T-helper 1 cell treated with Interleukin-12 subunit alpha and Interleukin-12 subunit beta and Interleukin-4 antibody, amounts not matched to agents 30 μg/mL and 1 μg/mL, for 36 hours (primary cell): ENCODE results near the gene CDX2.
A peak's percentile ranks its signal among the peaks of the same experiment; 100 is the strongest.

ENCODE experiments used
- H3K27ac Mint-ChIP-seq: one replicate; pipeline ENCODE4 v1.8.0; 2021; ENCODE audit warnings: mild to moderate bottlenecking, mixed read lengths
- H3K27me3 Mint-ChIP-seq: one replicate; pipeline ENCODE4 v1.8.0; 2021; ENCODE audit warnings: low read depth, mixed read lengths
- H3K36me3 Mint-ChIP-seq: one replicate; pipeline ENCODE4 v1.8.0; 2021; ENCODE audit warnings: low read depth, mixed read lengths
- H3K4me1 Mint-ChIP-seq: one replicate; pipeline ENCODE4 v1.8.0; 2021; ENCODE audit warnings: low read depth, mixed read lengths
- H3K4me3 Mint-ChIP-seq: one replicate; pipeline ENCODE4 v1.8.0; 2021; ENCODE audit warnings: mild to moderate bottlenecking, moderate library complexity, mixed read lengths
- H3K9me3 Mint-ChIP-seq: one replicate; pipeline ENCODE4 v1.8.0; 2021; ENCODE audit warnings: mixed read lengths

The CDX2 gene

GRCh38 chr13:27985600-27985999 is 16.5 kb upstream of the CDX2 start:
- Mint-ChIP-seq H3K4me1 (peaks cover 1% of the 10 kb centered on the region), H3K36me3 (no peaks in the 10 kb centered on the region), H3K27ac (no peak overlapping the region), H3K9me3 (no peaks in the 10 kb centered on the region), H3K27me3 (peaks cover 43% of the 10 kb centered on the region), H3K4me3 (no peak overlapping the region)

- Mint-ChIP-seq H3K4me1 (peaks cover 5% of the 10 kb centered on the region), H3K36me3 (no peaks in the 10 kb centered on the region), H3K27me3 (peaks cover 64% of the 10 kb centered on the region), H3K27ac (no peak overlapping the region), H3K9me3 (no peaks in the 10 kb centered on the region), H3K4me3 (no peak overlapping the region)
Measured at GRCh38 chr13:27982361-27982760, 13.2 kb upstream of the CDX2 start.

GRCh38 chr13:27981006-27981708 is 12.0 kb upstream of the CDX2 start:
- no peak overlapping the region for H3K27ac Mint-ChIP-seq
- H3K36me3 Mint-ChIP-seq, result no peaks in the 10 kb centered on the region
- H3K4me3 Mint-ChIP-seq, result no peak overlapping the region
- H3K27me3 Mint-ChIP-seq, result peaks cover 73% of the 10 kb centered on the region
- no peaks in the 10 kb centered on the region for H3K9me3 Mint-ChIP-seq
- peaks cover 5% of the 10 kb centered on the region for H3K4me1 Mint-ChIP-seq

- H3K27ac Mint-ChIP-seq, result no peak overlapping the region
- H3K9me3 Mint-ChIP-seq, result no peaks in the 10 kb centered on the region
- peaks cover 5% of the 10 kb centered on the region for H3K4me1 Mint-ChIP-seq
- H3K36me3 Mint-ChIP-seq, result no peaks in the 10 kb centered on the region
- H3K4me3 Mint-ChIP-seq, result no peak overlapping the region
- peaks cover 80% of the 10 kb centered on the region for H3K27me3 Mint-ChIP-seq
Measured at GRCh38 chr13:27980280-27980998, 11.3 kb upstream of the CDX2 start.

- H3K27ac Mint-ChIP-seq, result no peak overlapping the region
- H3K4me3 Mint-ChIP-seq, result no peak overlapping the region
- no peaks in the 10 kb centered on the region for H3K36me3 Mint-ChIP-seq
- H3K9me3 Mint-ChIP-seq, result no peaks in the 10 kb centered on the region
- peaks cover 5% of the 10 kb centered on the region for H3K4me1 Mint-ChIP-seq
- H3K27me3 Mint-ChIP-seq, result peaks cover 86% of the 10 kb centered on the region
Measured at GRCh38 chr13:27979765-27980279, 10.7 kb upstream of the CDX2 start.

GRCh38 chr13:27979001-27979643 is 10.0 kb upstream of the CDX2 start:
- no peak overlapping the region for H3K27ac Mint-ChIP-seq

GRCh38 chr13:27978301-27978968 is 9.3 kb upstream of the CDX2 start:
- no peaks in the 10 kb centered on the region for H3K36me3 Mint-ChIP-seq
- H3K4me1 Mint-ChIP-seq, result peaks cover 3% of the 10 kb centered on the region
- no peak overlapping the region for H3K4me3 Mint-ChIP-seq
- H3K27me3 Mint-ChIP-seq, result peaks cover 92% of the 10 kb centered on the region
- H3K27ac Mint-ChIP-seq, result no peak overlapping the region
- H3K9me3 Mint-ChIP-seq, result no peaks in the 10 kb centered on the region

More at GRCh38 chr13:27979001-27979643, 10.0 kb upstream of the CDX2 start:
- Mint-ChIP-seq H3K4me3 (no peak overlapping the region), H3K36me3 (no peaks in the 10 kb centered on the region), H3K9me3 (no peaks in the 10 kb centered on the region), H3K4me1 (peaks cover 3% of the 10 kb centered on the region), H3K27me3 (peaks cover 90% of the 10 kb centered on the region)

- Mint-ChIP-seq H3K27me3 (peaks cover 91% of the 10 kb centered on the region), H3K9me3 (no peaks in the 10 kb centered on the region), H3K36me3 (no peaks in the 10 kb centered on the region), H3K4me3 (no peak overlapping the region), H3K27ac (peak overlapping the region; percentile 82), H3K4me1 (peaks cover 3% of the 10 kb centered on the region)
Measured at GRCh38 chr13:27977476-27978300, 8.6 kb upstream of the CDX2 start.

GRCh38 chr13:27976362-27977091 is 7.4 kb upstream of the CDX2 start:
- Mint-ChIP-seq H3K4me3 (no peak overlapping the region), H3K27me3 (peaks cover 88% of the 10 kb centered on the region)

GRCh38 chr13:27975564-27976361 is 6.6 kb upstream of the CDX2 start:
- Mint-ChIP-seq H3K27ac (no peak overlapping the region), H3K36me3 (no peaks in the 10 kb centered on the region), H3K9me3 (no peaks in the 10 kb centered on the region), H3K27me3 (peaks cover 88% of the 10 kb centered on the region), H3K4me3 (no peak overlapping the region), H3K4me1 (peaks cover 3% of the 10 kb centered on the region)

More at GRCh38 chr13:27976362-27977091, 7.4 kb upstream of the CDX2 start:
- H3K36me3 Mint-ChIP-seq, result no peaks in the 10 kb centered on the region
- peaks cover 3% of the 10 kb centered on the region for H3K4me1 Mint-ChIP-seq
- no peaks in the 10 kb centered on the region for H3K9me3 Mint-ChIP-seq
- no peak overlapping the region for H3K27ac Mint-ChIP-seq

GRCh38 chr13:27973961-27974662 is 5.0 kb upstream of the CDX2 start:
- Mint-ChIP-seq H3K9me3 (no peaks in the 10 kb centered on the region), H3K27me3 (peaks cover 89% of the 10 kb centered on the region), H3K27ac (no peak overlapping the region), H3K36me3 (no peaks in the 10 kb centered on the region), H3K4me1 (peaks cover 4% of the 10 kb centered on the region), H3K4me3 (no peak overlapping the region)

GRCh38 chr13:27973291-27973690 is 4.2 kb upstream of the CDX2 start:
- Mint-ChIP-seq H3K27ac (no peak overlapping the region), H3K4me1 (peaks cover 3% of the 10 kb centered on the region), H3K36me3 (no peaks in the 10 kb centered on the region), H3K27me3 (peaks cover 84% of the 10 kb centered on the region), H3K4me3 (no peak overlapping the region), H3K9me3 (no peaks in the 10 kb centered on the region)
